Measurements from ENCODE around the gene ANKMY1. TPM values are rescaled to one million over a fixed set of nuclear protein-coding genes. Genes with fewer than 3 reads are reported as not detected.
A peak's percentile ranks its signal among the peaks of the same experiment; 100 is the strongest.

ANKMY1 gene
- total RNA-seq, 2 donors from 2014 or later: 12.3 to 18.1 TPM

DNA sequence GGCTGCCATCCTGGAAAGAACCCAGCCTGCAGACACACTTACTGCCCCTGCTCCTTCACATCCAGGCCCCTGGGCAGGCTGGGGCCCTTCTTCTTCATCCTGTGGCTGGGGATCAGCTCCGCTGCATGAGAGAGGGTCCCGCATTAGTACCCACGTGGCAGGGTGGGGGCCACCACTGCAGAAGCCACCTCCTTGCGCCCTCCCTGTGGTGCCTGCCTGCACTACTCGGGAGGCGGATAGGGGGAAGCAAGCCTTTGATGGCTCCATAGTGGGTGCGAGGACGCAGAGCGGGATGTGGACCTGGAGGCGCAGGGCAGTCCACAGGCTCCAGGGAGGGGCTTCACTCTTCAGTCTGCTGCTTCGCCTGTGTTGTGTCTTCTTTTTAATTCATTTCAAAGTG, 75.6 kb downstream of the ANKMY1 start:
- intact Hi-C loops (cut with DNase I): no loop called here
- H3K4me1 ChIP-seq: no peaks in the 10 kb centered on the region
- no peak for DNase-seq
- no peaks in the 10 kb centered on the region for H3K27me3 ChIP-seq
- no peaks in the 10 kb centered on the region for H3K9me3 ChIP-seq
- H3K4me3 ChIP-seq: no peak overlapping the region
- TF ChIP-seq, protein P1, sequence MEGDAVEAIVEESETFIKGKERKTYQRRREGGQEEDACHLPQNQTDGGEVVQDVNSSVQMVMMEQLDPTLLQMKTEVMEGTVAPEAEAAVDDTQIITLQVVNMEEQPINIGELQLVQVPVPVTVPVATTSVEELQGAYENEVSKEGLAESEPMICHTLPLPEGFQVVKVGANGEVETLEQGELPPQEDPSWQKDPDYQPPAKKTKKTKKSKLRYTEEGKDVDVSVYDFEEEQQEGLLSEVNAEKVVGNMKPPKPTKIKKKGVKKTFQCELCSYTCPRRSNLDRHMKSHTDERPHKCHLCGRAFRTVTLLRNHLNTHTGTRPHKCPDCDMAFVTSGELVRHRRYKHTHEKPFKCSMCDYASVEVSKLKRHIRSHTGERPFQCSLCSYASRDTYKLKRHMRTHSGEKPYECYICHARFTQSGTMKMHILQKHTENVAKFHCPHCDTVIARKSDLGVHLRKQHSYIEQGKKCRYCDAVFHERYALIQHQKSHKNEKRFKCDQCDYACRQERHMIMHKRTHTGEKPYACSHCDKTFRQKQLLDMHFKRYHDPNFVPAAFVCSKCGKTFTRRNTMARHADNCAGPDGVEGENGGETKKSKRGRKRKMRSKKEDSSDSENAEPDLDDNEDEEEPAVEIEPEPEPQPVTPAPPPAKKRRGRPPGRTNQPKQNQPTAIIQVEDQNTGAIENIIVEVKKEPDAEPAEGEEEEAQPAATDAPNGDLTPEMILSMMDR (IDR thresholded peaks at IDR 0.05): no peak
- no peak overlapping the region for H3K27ac ChIP-seq
- H3K36me3 ChIP-seq: no peaks in the 10 kb centered on the region
- no peak overlapping the region for H3K9ac ChIP-seq (ENCODE audit: low read depth in 2 of 2, low read length in 2 of 2)

- DNase-seq: peak; percentile 10
- H3K9me3 ChIP-seq: no peaks in the 10 kb centered on the region
- intact Hi-C loops (cut with DNase I): no loop called here
- H3K27me3 ChIP-seq: no peaks in the 10 kb centered on the region
- TF ChIP-seq, protein P1 (IDR thresholded peaks at IDR 0.05): no peak
- no peak overlapping the region for H3K9ac ChIP-seq (ENCODE audit: low read depth in 2 of 2, low read length in 2 of 2)
- no peak overlapping the region for H3K27ac ChIP-seq
- H3K36me3 ChIP-seq: no peaks in the 10 kb centered on the region
- no peaks in the 10 kb centered on the region for H3K4me1 ChIP-seq
- H3K4me3 ChIP-seq: no peak overlapping the region
Observed at GRCh38 chr2:240481720-240482119, 76.1 kb downstream of the ANKMY1 start.

- intact Hi-C loops (cut with DNase I): no loop called here
- DNase-seq: peak; percentile 12
- H3K27ac ChIP-seq: no peak overlapping the region
- no peaks in the 10 kb centered on the region for H3K27me3 ChIP-seq
- no peaks in the 10 kb centered on the region for H3K4me1 ChIP-seq
- no peaks in the 10 kb centered on the region for H3K9me3 ChIP-seq
- no peak overlapping the region for H3K9ac ChIP-seq (ENCODE audit: low read depth in 2 of 2, low read length in 2 of 2)
- H3K4me3 ChIP-seq: no peak overlapping the region
- TF ChIP-seq, protein P1 (IDR thresholded peaks at IDR 0.05): no peak
- H3K36me3 ChIP-seq: no peaks in the 10 kb centered on the region
Observed at GRCh38 chr2:240480834-240481623, 76.8 kb downstream of the ANKMY1 start.

- intact Hi-C loops (cut with DNase I): no loop called here
- DNase-seq: no peak
- no peaks in the 10 kb centered on the region for H3K27me3 ChIP-seq
Observed at GRCh38 chr2:240479111-240479501, 78.7 kb downstream of the ANKMY1 start.

DNA sequence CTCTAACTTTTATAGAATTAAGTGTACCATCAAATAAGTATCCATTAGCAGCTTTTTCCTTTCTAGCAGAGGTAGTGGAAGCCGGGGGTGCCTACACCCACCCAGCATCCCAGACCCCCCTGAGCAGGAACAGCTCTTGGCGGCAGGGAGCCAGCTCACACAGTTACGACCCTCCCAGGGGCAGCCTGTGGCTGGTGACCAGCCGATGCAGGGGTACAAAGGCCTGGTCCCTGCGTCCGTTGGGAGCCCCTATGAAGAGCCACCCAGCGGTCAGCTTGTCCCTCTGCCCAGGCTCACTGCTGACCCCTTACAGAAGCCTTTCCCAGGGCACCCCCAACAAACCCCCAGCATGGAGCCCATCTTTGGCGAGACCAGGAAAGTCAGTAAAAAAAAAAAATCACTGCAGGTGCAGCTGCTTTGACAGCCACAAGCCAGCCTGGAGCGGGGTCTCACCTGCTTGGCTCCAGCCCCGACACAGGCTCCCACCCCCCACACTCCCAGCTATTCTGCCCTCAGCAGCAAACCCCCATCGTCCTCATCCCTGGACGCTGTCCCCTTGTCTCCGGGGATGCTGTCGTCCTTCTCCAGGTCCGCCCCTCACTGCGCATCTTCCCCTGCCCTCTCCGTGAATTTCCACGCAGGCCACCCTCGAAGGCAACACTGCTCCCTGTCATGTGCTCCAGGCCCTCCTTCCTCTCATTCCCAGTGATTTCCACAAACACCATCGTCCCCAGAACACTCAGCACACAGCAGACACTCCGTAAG, 79.3 kb downstream of the ANKMY1 start:
- peak; percentile 14 for DNase-seq
- no peak overlapping the region for H3K4me3 ChIP-seq
- intact Hi-C loops (cut with DNase I): no loop called here
- no peaks in the 10 kb centered on the region for H3K36me3 ChIP-seq
- no peaks in the 10 kb centered on the region for H3K4me1 ChIP-seq
- no peaks in the 10 kb centered on the region for H3K9me3 ChIP-seq
- H3K27me3 ChIP-seq: no peaks in the 10 kb centered on the region
- H3K27ac ChIP-seq: no peak overlapping the region
- H3K9ac ChIP-seq (ENCODE audit: low read depth in 2 of 2, low read length in 2 of 2): no peak overlapping the region
- TF ChIP-seq, protein P1 (IDR thresholded peaks at IDR 0.05): no peak

More at GRCh38 chr2:240479111-240479501, 78.7 kb downstream of the ANKMY1 start:
- H3K9ac ChIP-seq (ENCODE audit: low read depth in 2 of 2, low read length in 2 of 2): no peak overlapping the region
- no peaks in the 10 kb centered on the region for H3K9me3 ChIP-seq
- H3K27ac ChIP-seq: no peak overlapping the region
- no peaks in the 10 kb centered on the region for H3K4me1 ChIP-seq
- no peak overlapping the region for H3K4me3 ChIP-seq
- TF ChIP-seq, protein P1 (IDR thresholded peaks at IDR 0.05): no peak
- H3K36me3 ChIP-seq: no peaks in the 10 kb centered on the region

Measured in colonic mucosa (tissue), 4 donors.